Endodermal cell (in vitro differentiated cells): ENCODE measurements around the gene KLF5. TPM values are rescaled to one million over a fixed set of nuclear protein-coding genes. Genes with fewer than 3 reads are reported as not detected.

Experiments used
- DNase-seq: peaks from one replicate; pipeline ENCODE4 v3.0.0-alpha.2; 2017
- H3K27ac ChIP-seq: 2 replicates; pipeline ENCODE4 v1.5.1; 2013; ENCODE audit warnings: mild to moderate bottlenecking, low read depth, low read length, moderate library complexity
- H3K27me3 ChIP-seq: 2 replicates; pipeline ENCODE4 v1.6.1; 2013; ENCODE audit warnings: mild to moderate bottlenecking, low read length, moderate library complexity; ENCODE audit not compliant: insufficient read depth, control insufficient read depth, poor library complexity, severe bottlenecking
- H3K36me3 ChIP-seq: 2 replicates; pipeline ENCODE4 v1.7.0; 2013; ENCODE audit warnings: mild to moderate bottlenecking, low read length, moderate library complexity; ENCODE audit not compliant: control insufficient read depth, insufficient read depth
- H3K4me1 ChIP-seq: one replicate; pipeline ENCODE4 v1.7.0; 2013; ENCODE audit warnings: low read length; ENCODE audit not compliant: control insufficient read depth, insufficient read depth
- H3K4me3 ChIP-seq: 2 replicates; pipeline ENCODE4 v1.5.1; 2013; ENCODE audit warnings: mild to moderate bottlenecking, low read length, moderate library complexity
- H3K9ac ChIP-seq: 2 replicates; pipeline ENCODE4 v1.6.1; 2013; ENCODE audit warnings: mild to moderate bottlenecking, low read length, moderate library complexity; ENCODE audit not compliant: poor library complexity, severe bottlenecking; ENCODE audit errors: extremely low read depth
- H3K9me3 ChIP-seq: 2 replicates; pipeline ENCODE4 v1.6.1; 2013; ENCODE audit warnings: mild to moderate bottlenecking, low read length, moderate library complexity; ENCODE audit not compliant: control insufficient read depth
- H3K27ac Mint-ChIP-seq: 2 replicates; pipeline ENCODE4 v1.8.0; 2020; ENCODE audit warnings: mixed read lengths
- H3K27me3 Mint-ChIP-seq: 2 replicates; pipeline ENCODE4 v1.8.0; 2021; ENCODE audit warnings: mild to moderate bottlenecking, mixed read lengths; ENCODE audit not compliant: insufficient read depth
- H3K36me3 Mint-ChIP-seq: 2 replicates; pipeline ENCODE4 v1.8.0; 2020; ENCODE audit warnings: low read depth, mixed read lengths
- H3K4me1 Mint-ChIP-seq: 2 replicates; pipeline ENCODE4 v1.8.0; 2020; ENCODE audit warnings: mixed read lengths
- H3K4me3 Mint-ChIP-seq: 2 replicates; pipeline ENCODE4 v1.8.0; 2020; ENCODE audit warnings: mild to moderate bottlenecking, moderate library complexity, mixed read lengths
- H3K9me3 Mint-ChIP-seq: 2 replicates; pipeline ENCODE4 v1.8.0; 2020; ENCODE audit warnings: mild to moderate bottlenecking, mixed read lengths
- CTCF ChIP-seq: fragments of 200-600 bp; sonication (generic); conservative IDR thresholded peaks from 2 replicates; pipeline ENCODE4 v1.5.0; 2021; ENCODE audit warnings: antibody characterized with exemption, mild to moderate bottlenecking
- WGBS, 2 experiments: methylation state at CpG; one replicate each; pipeline versions ENCODE4 v1.1.5 to v1.1.7; 2013; ENCODE audit warnings: missing lambda C conversion rate in 2 of 2, mixed read lengths in 1 of 2; ENCODE audit not compliant: insufficient coverage in 1 of 2, insufficient read length in 1 of 2; 5-methylcytosine and 5-hydroxymethylcytosine counted together
- total RNA-seq, 2 donors: library from RNA; stranded (reverse); fragmentation: NEBNext Ultra II Directional in 1 of 2; extraction: Animal tissue kit (Norgen Biotek cat#: 25700) in 1 of 2; gene quantifications; 2 replicates in 1 of 2; 3 replicates in 1 of 2; pipeline ENCODE4 v1.2.1, GENCODE V29; 2021

KLF5 gene
- total RNA-seq, 2 donors from 2014 or later: 39.6 to 41.1 TPM

- Histone ChIP-seq H3K4me3 (no peak overlapping the region), H3K36me3 (peaks cover 5% of the 10 kb centered on the region), H3K27me3 (no peaks in the 10 kb centered on the region), H3K9ac (no peak overlapping the region), H3K4me1 (no peaks in the 10 kb centered on the region), H3K27ac (no peak overlapping the region), H3K9me3 (peaks cover 7% of the 10 kb centered on the region)
- WGBS, 2 experiments: 70 to 77% methylated on average over 3 to 5 of the region's 5 CpGs
- no peak overlapping the region for H3K4me3 Mint-ChIP-seq
- no peak overlapping the region for H3K27ac Mint-ChIP-seq
- H3K4me1 Mint-ChIP-seq: peaks cover 5% of the 10 kb centered on the region
- no peaks in the 10 kb centered on the region for H3K27me3 Mint-ChIP-seq
- H3K36me3 Mint-ChIP-seq: peaks cover 4% of the 10 kb centered on the region
- DNase-seq: no peak
- peaks cover 13% of the 10 kb centered on the region for H3K9me3 Mint-ChIP-seq
- TF ChIP-seq CTCF: no peak
Observed at GRCh38 chr13:73082471-73082870, 23.7 kb downstream of the KLF5 start.

GRCh38 chr13:73082895-73083294 lies 24.1 kb downstream of the KLF5 start:
- H3K27ac ChIP-seq: no peak overlapping the region
- Mint-ChIP-seq H3K36me3 (peaks cover 1% of the 10 kb centered on the region), H3K4me3 (no peak overlapping the region), H3K9me3 (peaks cover 13% of the 10 kb centered on the region), H3K4me1 (peaks cover 5% of the 10 kb centered on the region), H3K27ac (no peak overlapping the region), H3K27me3 (no peaks in the 10 kb centered on the region)
- DNase-seq: no peak
- WGBS, 2 experiments: 90 to 98% methylated on average over 1 to 4 of the region's 4 CpGs
- no peak for TF ChIP-seq CTCF
- H3K4me3 ChIP-seq: no peak overlapping the region
- H3K9ac ChIP-seq: no peak overlapping the region
- H3K9me3 ChIP-seq: peaks cover 10% of the 10 kb centered on the region
- no peaks in the 10 kb centered on the region for H3K27me3 ChIP-seq
- no peaks in the 10 kb centered on the region for H3K4me1 ChIP-seq
- peaks cover under 1% of the 10 kb centered on the region for H3K36me3 ChIP-seq

- no peaks in the 10 kb centered on the region for H3K36me3 ChIP-seq
- WGBS, 2 experiments: 78 to 86% methylated on average over 3 to 4 of the region's 4 CpGs
- H3K27ac Mint-ChIP-seq: no peak overlapping the region
- TF ChIP-seq CTCF: no peak
- H3K27me3 ChIP-seq: no peaks in the 10 kb centered on the region
- H3K4me3 Mint-ChIP-seq: no peak overlapping the region
- no peaks in the 10 kb centered on the region for H3K27me3 Mint-ChIP-seq
- peaks cover 2% of the 10 kb centered on the region for H3K36me3 Mint-ChIP-seq
- DNase-seq: no peak
- H3K4me3 ChIP-seq: peak overlapping the region; percentile 72
- no peaks in the 10 kb centered on the region for H3K4me1 ChIP-seq
- no peaks in the 10 kb centered on the region for H3K4me1 Mint-ChIP-seq
- H3K9me3 ChIP-seq: peaks cover 32% of the 10 kb centered on the region
- H3K9ac ChIP-seq: no peak overlapping the region
- peaks cover 42% of the 10 kb centered on the region for H3K9me3 Mint-ChIP-seq
- no peak overlapping the region for H3K27ac ChIP-seq
Observed at GRCh38 chr13:73088332-73088935, 29.6 kb downstream of the KLF5 start.
